ENCODE measurements around the gene USP17L29. TPM values are rescaled to one million over a fixed set of nuclear protein-coding genes. Genes with fewer than 3 reads are reported as not detected.
"Not testable (repeated sequence)": the region's sequence is repeated elsewhere in the genome, so short reads cannot be mapped to it uniquely, and the experiment has no call there.

Gene USP17L29
- total and polyA plus RNA-seq, 9 of the 15 experiments (the other 6 are each of a cell fraction or from before 2014, with no cell fraction given): not detected

DNA sequence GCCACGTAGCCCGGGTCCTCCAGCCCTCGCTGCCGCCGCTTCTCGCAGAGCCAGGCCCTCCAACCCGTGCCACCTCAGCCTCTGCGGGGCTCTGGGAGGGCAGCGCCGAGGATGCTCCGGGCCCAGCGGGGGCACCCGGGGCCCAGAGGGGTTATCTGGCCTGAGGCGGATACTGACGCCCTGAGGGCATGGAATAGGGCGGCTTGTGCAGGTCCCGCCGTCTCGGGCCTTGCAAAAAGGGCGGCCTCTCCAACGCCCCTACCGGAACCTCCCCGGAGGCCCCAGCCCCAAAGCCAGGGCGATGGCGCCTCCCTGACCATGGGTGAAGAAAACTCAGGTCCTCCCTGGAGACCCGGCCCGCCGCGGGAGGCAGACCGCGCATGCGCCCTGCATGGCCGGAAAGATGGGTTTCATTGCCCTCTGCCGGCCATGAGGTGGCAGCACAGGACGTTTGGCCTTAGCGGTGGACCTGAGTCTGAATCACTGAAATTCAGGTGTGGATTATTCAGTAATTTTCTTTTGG lies 27.6 kb downstream of the USP17L29 start:
- BruUV-seq (replicated peaks); FAIRE-seq; H4K20me1 ChIP-seq (replicated peaks; ENCODE audit: control insufficient read depth, insufficient read depth, low read length); H3K4me1 ChIP-seq (replicated peaks in 1 of 2; ENCODE audit: control insufficient read depth in 2 of 2, insufficient read depth in 2 of 2, low read length in 2 of 2); POLR2A ChIA-PET; H3K27ac ChIP-seq (ENCODE audit: extremely low read depth, low read depth, low read length); H3K9me1 ChIP-seq (ENCODE audit: control insufficient read depth, insufficient read depth, low read length); H3K79me2 ChIP-seq (ENCODE audit: control insufficient read depth, insufficient read depth, low read length); intact Hi-C loops (cut with micrococcal nuclease); H3K9me3 ChIP-seq (replicated peaks; ENCODE audit: control insufficient read depth, insufficient read depth, low read depth, low read length); H3K36me3 ChIP-seq (ENCODE audit: control insufficient read depth, insufficient read depth, low read length); H3K27me3 ChIP-seq (ENCODE audit: control insufficient read depth in 2 of 2, insufficient read depth in 2 of 2, low read length in 2 of 2): not testable (repeated sequence)
- peak; percentile 64; the same call in 2 of the 3 replicates for ATAC-seq
- Histone ChIP-seq H3K9ac (ENCODE audit: insufficient read depth in 1 of 2, low read depth in 2 of 2, low read length in 2 of 2) (peak overlapping the region in 1 of 2 experiments; percentile 35; a peak in 1 of 4 replicates), H2AFZ (ENCODE audit: low read depth, low read length) (peak overlapping the region; percentile 72; the same call in 1 of the 2 replicates), H3K4me3 (peak overlapping the region; percentile 26; the same call in 1 of the 2 replicates), H3K4me2 (ENCODE audit: insufficient read depth, low read length) (peak overlapping the region; percentile 25; the same call in 1 of the 2 replicates)
- CTCF ChIA-PET (ENCODE audit: low intra/inter-chr PET ratio): interaction anchor here (1.1 kb wide), 1 partner anchor 378 kb away, joined by 5 read pairs; no protein-coding TSS in a partner anchor
- 33% methylated on average over 6 of the region's 36 CpGs for WGBS (ENCODE audit: insufficient coverage, low coverage, missing lambda C conversion rate)
- TF ChIP-seq NRF1 (conservative IDR thresholded peaks at IDR 0.05 in 1 of 2, IDR thresholded peaks at IDR 0.05 in 1 of 2) (peak; percentile 86 to 88), CTCF (IDR thresholded peaks at IDR 0.05 in 2 of 3, conservative IDR thresholded peaks at IDR 0.05 in 1 of 3; ENCODE audit: insufficient read depth in 2 of 3, low read depth in 1 of 3, low read length in 3 of 3) (peak in 2 of 3 experiments; percentile 30 to 49; a peak in 2 of 6 replicates), SRF (CRISPR knock-in tag; IDR thresholded peaks at IDR 0.05) (peak in 1 of 2 experiments; percentile 60; a peak in 1 of 4 replicates), RAD21 (CRISPR knock-in tag; conservative IDR thresholded peaks at IDR 0.05 in 1 of 2, IDR thresholded peaks at IDR 0.05 in 1 of 2) (peak in 1 of 2 experiments; percentile 61; a peak in 3 of 4 replicates)
- TF ChIP-seq, protein P1, sequence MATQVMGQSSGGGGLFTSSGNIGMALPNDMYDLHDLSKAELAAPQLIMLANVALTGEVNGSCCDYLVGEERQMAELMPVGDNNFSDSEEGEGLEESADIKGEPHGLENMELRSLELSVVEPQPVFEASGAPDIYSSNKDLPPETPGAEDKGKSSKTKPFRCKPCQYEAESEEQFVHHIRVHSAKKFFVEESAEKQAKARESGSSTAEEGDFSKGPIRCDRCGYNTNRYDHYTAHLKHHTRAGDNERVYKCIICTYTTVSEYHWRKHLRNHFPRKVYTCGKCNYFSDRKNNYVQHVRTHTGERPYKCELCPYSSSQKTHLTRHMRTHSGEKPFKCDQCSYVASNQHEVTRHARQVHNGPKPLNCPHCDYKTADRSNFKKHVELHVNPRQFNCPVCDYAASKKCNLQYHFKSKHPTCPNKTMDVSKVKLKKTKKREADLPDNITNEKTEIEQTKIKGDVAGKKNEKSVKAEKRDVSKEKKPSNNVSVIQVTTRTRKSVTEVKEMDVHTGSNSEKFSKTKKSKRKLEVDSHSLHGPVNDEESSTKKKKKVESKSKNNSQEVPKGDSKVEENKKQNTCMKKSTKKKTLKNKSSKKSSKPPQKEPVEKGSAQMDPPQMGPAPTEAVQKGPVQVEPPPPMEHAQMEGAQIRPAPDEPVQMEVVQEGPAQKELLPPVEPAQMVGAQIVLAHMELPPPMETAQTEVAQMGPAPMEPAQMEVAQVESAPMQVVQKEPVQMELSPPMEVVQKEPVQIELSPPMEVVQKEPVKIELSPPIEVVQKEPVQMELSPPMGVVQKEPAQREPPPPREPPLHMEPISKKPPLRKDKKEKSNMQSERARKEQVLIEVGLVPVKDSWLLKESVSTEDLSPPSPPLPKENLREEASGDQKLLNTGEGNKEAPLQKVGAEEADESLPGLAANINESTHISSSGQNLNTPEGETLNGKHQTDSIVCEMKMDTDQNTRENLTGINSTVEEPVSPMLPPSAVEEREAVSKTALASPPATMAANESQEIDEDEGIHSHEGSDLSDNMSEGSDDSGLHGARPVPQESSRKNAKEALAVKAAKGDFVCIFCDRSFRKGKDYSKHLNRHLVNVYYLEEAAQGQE (IDR thresholded peaks at IDR 0.05; ENCODE audit: borderline replicate concordance): peak; percentile 40; the same call in 1 of the 2 replicates
- TF ChIP-seq, protein P1 (CRISPR knock-in tag; IDR thresholded peaks at IDR 0.05; ENCODE audit: low read depth): not testable (repeated sequence)
- peak; percentile 2 to 32 (median 24) for DNase-seq (ENCODE audit: extremely low read depth in 1 of 4, low spot score in 3 of 4)
- in situ Hi-C loops (cut with MboI): loop anchor here (10.0 kb wide), 1 partner anchor 56 kb away; the partner anchor contains the start of genes USP17L24 and USP17L25

All from K562 (cell line).